GM12874 (cell line): ENCODE results near the gene MYO6.
A peak's percentile ranks its signal among the peaks of the same experiment; 100 is the strongest.

ENCODE experiments used
- TF ChIP-seq, protein P1 (sequence below): IDR thresholded peaks from 2 replicates; pipeline ENCODE4 v1.5.1; 2011; ENCODE audit warnings: low read depth, mild to moderate bottlenecking, control low read depth, low read length, moderate library complexity; ENCODE audit not compliant: insufficient read depth

The MYO6 gene

DNA sequence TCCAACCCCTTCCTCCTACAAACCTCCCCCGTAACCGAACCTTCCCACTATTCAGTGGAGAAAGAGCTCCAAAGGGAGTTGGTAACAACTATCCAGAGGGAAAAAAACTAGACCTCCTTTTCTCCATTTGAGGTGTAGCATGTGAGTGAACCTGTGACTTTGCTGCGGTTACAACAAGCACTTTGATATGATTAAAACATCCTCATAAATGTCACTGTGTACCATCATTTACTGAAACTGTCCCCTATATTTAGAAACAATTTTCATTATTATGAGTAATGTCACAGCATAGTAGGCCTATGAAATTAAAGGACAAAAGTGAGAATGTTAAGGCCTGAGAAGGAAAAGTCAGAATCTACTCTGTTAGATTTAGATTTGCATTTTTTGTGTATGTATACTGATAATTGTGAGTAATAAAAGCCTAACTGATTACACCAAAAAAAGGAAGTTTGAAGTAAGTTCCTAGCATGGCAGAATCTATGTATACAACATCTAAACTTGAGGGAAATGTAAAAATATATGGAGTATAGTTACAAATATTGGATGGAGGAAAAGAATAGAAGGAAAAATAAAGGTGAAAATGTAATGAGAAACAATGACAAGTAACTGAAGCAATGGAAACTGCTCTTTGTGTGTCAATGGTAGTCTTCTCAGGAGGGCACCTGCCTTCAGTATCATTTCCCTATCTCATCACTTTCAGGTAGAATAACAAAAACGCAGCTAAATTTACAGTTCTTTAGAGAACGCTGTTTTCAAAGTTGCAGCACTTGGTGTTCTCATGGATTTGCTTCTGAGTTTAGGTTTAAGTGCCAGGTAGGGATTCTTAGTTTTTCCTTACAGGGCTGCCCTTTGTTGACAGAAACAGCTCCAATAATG, 177.5 kb downstream of the MYO6 start:
- TF ChIP-seq, protein P1, sequence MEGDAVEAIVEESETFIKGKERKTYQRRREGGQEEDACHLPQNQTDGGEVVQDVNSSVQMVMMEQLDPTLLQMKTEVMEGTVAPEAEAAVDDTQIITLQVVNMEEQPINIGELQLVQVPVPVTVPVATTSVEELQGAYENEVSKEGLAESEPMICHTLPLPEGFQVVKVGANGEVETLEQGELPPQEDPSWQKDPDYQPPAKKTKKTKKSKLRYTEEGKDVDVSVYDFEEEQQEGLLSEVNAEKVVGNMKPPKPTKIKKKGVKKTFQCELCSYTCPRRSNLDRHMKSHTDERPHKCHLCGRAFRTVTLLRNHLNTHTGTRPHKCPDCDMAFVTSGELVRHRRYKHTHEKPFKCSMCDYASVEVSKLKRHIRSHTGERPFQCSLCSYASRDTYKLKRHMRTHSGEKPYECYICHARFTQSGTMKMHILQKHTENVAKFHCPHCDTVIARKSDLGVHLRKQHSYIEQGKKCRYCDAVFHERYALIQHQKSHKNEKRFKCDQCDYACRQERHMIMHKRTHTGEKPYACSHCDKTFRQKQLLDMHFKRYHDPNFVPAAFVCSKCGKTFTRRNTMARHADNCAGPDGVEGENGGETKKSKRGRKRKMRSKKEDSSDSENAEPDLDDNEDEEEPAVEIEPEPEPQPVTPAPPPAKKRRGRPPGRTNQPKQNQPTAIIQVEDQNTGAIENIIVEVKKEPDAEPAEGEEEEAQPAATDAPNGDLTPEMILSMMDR = no peak

DNA sequence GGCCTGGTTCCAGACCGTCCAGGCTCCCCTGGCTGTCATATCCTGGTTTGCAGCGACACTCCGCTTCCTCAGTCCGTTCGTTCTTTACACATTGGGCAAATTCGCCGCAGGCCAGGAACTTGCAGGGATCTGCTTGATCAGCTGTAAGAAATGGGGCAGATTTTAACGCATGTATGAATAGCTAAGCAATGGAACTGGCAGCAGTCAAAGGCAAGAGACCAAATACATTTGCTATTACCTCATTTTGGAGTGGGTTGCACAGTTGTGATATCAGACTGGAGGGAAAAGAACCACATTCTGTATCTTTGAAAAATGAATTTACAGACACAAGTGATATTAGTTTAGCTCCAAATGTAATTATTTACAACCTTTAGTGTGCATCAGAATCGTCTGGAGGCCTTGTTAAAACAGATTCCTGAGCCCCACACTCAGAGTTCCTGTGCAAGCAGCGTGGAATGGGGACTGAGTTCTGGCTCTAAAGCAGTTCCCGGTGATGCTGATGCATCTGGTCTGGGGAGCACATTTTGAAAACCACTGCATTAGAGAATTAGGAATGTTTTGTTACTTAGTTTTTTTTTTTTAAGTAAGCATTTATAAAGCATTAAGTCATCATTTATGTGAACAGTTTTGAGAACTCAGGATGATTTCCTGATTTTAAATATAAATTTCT, 182.1 kb downstream of the MYO6 start:
- TF ChIP-seq, protein P1 = no peak

DNA sequence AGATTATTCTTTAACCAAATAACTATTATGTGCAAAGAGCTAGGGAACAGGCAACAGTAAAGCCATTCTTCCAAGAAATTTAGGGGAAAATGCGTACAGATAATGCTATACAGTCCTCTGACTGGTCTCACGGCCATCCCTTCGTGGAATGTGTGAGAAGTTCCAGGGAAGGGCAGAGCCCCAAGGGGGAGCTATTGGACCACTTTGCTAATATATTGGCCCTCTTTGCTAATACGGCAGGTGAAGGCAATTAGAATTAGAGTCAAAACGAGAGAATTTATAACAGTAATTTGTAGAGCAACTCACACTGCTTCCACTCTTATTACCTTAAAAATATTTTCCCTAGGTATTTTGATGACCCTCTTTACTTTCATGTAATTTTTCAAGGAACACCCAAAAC, 183.0 kb downstream of the MYO6 start:
- TF ChIP-seq, protein P1 = peak; percentile 40; the same call in 1 of the 2 replicates

DNA sequence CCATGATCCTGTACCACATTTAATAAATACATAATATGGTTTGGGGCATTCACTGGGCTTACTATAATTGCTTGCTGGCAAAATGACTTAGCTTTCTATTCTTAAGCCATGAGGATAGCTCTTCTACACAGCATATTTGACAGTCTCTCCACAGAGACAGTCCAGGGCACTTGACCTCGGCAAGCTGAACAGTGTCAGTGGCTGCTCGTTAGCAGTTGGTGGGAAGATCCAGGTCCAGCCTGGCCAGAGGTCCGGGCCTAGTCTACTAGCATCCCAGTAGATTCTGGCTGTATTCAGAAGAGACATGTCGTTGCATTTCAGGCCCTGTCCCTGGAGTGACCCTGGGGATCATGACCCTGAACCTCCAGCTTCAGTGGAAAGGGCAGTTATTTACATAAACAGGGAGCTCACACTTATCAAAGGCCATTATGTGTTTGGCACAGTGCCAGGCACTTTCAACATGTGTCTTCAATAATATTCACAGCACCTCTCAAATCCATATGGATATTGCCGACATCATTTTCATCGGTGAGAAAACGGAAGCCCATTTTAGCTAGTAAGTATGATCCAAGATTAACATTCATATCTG, 184.4 kb downstream of the MYO6 start:
- TF ChIP-seq, protein P1 = no peak

DNA sequence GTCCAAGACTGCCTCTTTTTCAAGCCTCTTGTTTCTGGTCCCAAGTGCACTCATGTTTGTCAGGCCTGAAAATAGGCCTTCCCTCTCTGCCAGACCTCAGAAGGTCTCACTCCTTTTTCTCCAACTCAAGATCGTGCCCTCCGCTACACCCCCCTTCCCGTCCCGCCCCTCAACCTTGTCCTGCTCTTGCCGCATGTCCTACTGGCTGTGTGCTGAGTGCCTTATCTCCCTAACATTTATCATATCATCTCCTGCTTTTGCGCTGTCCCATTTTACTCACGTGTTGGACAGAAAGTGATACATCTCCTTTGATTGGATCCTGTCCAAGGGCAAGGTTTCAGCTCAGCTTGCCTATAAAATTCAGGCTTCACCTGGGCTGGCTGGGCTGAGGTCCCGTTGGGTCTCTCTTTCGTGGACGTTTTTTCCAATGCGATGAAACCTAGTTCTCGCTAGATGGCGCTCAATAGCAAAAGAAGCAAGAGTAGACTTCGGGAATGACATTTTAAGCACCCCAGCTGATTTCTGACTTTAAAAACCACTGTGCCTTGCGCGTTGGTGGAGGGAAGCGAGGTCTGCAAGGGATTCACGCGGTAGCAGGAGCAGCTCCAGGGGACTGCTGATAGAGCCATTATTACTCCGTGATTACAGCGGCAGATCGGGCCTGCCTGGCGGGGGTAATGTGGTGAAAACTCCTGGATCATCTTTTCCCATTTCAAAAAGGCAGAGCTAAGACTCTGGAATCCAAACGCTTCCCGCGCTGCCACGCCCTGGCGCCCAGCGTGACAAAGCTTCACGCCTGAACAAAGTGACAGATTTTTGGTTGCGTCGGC, 185.8 kb downstream of the MYO6 start:
- TF ChIP-seq, protein P1 = peak; percentile 73

DNA sequence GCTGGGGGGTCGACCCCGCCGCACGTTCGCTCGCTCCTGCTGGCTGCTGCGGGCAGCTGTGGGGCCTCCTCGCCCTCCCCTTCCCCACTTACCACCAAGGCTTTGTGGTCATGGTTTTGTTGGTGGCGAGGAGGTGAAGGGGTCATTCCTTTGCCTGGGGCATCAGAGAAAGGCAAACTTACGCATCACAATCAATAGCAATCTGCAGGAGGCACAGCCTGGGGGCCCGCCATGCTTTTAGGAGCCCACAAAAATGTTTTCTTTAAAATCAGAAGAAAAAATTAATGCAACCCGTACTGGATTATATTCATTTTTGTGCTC, 186.4 kb downstream of the MYO6 start:
- TF ChIP-seq, protein P1 = no peak

DNA sequence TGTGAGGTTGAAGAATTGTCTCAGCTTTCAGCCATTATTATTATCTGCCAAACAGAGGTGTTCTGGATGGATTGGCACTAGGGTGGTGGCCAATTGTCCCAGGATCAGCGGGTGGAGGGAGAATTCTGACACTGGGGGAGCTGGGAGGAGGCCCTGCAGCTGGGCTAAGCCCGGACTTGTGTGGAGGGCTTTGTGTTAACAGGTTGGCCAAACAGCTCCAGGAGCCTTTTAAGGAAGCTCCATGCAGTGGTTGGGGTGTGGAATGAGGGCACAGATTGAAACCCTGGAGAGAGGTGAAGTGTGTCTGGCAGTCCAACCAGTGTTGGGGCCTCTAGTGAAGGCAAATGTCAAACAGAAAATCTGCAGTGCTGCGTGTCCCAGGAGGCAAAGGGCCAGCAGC, 187.6 kb downstream of the MYO6 start:
- TF ChIP-seq, protein P1 = no peak
